SU-DHL-6 (cell line): Measurements from ENCODE around the gene RALGPS1.

Source experiments
- H2AFZ ChIP-seq: fragments of 200-600 bp; sonication (generic); 2 replicates; pipeline ENCODE4 v1.6.1; 2014; ENCODE audit warnings: low read depth, mild to moderate bottlenecking, moderate library complexity, mixed read lengths, antibody characterized with exemption, low read length; ENCODE audit not compliant: severe bottlenecking
- H3F3A ChIP-seq: fragments of 200-600 bp; shearing (Covaris generic); 2 replicates; pipeline ENCODE4 v1.6.0; 2016; ENCODE audit warnings: antibody characterized with exemption, mild to moderate bottlenecking; ENCODE audit not compliant: insufficient read depth
- H3K27ac ChIP-seq: fragments of 200-600 bp; sonication (generic); 2 replicates; pipeline ENCODE4 v1.5.1; 2016; ENCODE audit warnings: low read depth, mild to moderate bottlenecking, low read length, moderate library complexity, mixed read lengths
- H3K27me3 ChIP-seq: fragments of 200-600 bp; sonication (generic), shearing (Covaris generic); 2 replicates; pipeline ENCODE4 v1.6.0; 2014; ENCODE audit warnings: mild to moderate bottlenecking, low read length
- H3K36me3 ChIP-seq: fragments of 200-600 bp; sonication (generic); 2 replicates; pipeline ENCODE4 v1.6.1; 2014; ENCODE audit warnings: mild to moderate bottlenecking, low read length, mixed read lengths
- H3K4me2 ChIP-seq: fragments of 300-600, 200-600 bp; shearing (Covaris generic), sonication (generic); 2 replicates; pipeline ENCODE4 v1.6.0; 2014; ENCODE audit warnings: low read length, low read depth, mild to moderate bottlenecking; ENCODE audit not compliant: poor library complexity, severe bottlenecking
- H3K4me3 ChIP-seq: fragments of 200-600 bp; sonication (generic); 2 replicates; pipeline ENCODE4 v1.5.1; 2014; ENCODE audit warnings: antibody characterized with exemption, low read length, mild to moderate bottlenecking, mixed read lengths; ENCODE audit not compliant: insufficient read depth, poor library complexity, severe bottlenecking
- H3K79me2 ChIP-seq: fragments of 200-600 bp; sonication (generic); 2 replicates; pipeline ENCODE4 v1.6.1; 2014; ENCODE audit warnings: mild to moderate bottlenecking, low read length, moderate library complexity; ENCODE audit not compliant: insufficient read depth
- H3K9ac ChIP-seq: fragments of 200-600 bp; sonication (generic); 2 replicates; pipeline ENCODE4 v1.7.0; 2014; ENCODE audit warnings: mild to moderate bottlenecking, low read length
- H3K9me2 ChIP-seq: fragments of 200-600 bp; sonication (generic); replicated peaks from 2 replicates; pipeline ENCODE4 v1.6.1; 2014; ENCODE audit warnings: low read length; ENCODE audit not compliant: insufficient read depth
- H3K9me3 ChIP-seq: fragments of 200-600 bp; sonication (generic); 2 replicates; pipeline ENCODE4 v1.6.1; 2014; ENCODE audit warnings: low read length, mixed read lengths; ENCODE audit not compliant: insufficient read depth
- H4K20me1 ChIP-seq: fragments of 200-600 bp; sonication (generic); 2 replicates; pipeline ENCODE4 v1.6.1; 2014; ENCODE audit warnings: low read depth, mild to moderate bottlenecking, antibody characterized with exemption, low read length, moderate library complexity, mixed read lengths
- CTCF ChIP-seq: fragments of 200-600 bp; sonication (generic); IDR thresholded peaks from one replicate; pipeline ENCODE4 v1.5.1; 2017; ENCODE audit warnings: antibody characterized with exemption, mild to moderate bottlenecking, low read length, moderate library complexity; ENCODE audit not compliant: insufficient read depth, poor library complexity, severe bottlenecking
- EZH2phosphoT487 ChIP-seq: fragments of 200-600 bp; sonication (generic), shearing (Covaris generic); conservative IDR thresholded peaks from 2 replicates; pipeline ENCODE4 v1.6.1; 2018; ENCODE audit warnings: mild to moderate bottlenecking, antibody characterized with exemption, low read length, moderate library complexity, mixed read lengths

RALGPS1 gene

GRCh38 chr9:127162046-127162863 is 247.7 kb downstream of the RALGPS1 start:
- Histone ChIP-seq H3K27ac (no peak overlapping the region), H3K79me2 (no peaks in the 10 kb centered on the region), H3K36me3 (no peaks in the 10 kb centered on the region), H3K4me3 (no peak overlapping the region), H3K27me3 (no peaks in the 10 kb centered on the region), H3K9ac (no peak overlapping the region), H3K9me3 (no peaks in the 10 kb centered on the region), H3F3A (no peaks in the 10 kb centered on the region), H3K9me2 (no peaks in the 10 kb centered on the region), H2AFZ (no peak overlapping the region), H4K20me1 (no peaks in the 10 kb centered on the region), H3K4me2 (no peak overlapping the region)
- TF ChIP-seq CTCF (no peak), EZH2phosphoT487 (no peak)

GRCh38 chr9:127162864-127163365 is 248.3 kb downstream of the RALGPS1 start:
- H3K9me2 ChIP-seq, result no peaks in the 10 kb centered on the region
- no peak overlapping the region for H3K27ac ChIP-seq
- no peak overlapping the region for H3K9ac ChIP-seq
- H3K36me3 ChIP-seq, result no peaks in the 10 kb centered on the region
- no peak overlapping the region for H2AFZ ChIP-seq
- no peaks in the 10 kb centered on the region for H3K79me2 ChIP-seq
- H3K4me2 ChIP-seq, result no peak overlapping the region
- H4K20me1 ChIP-seq, result no peaks in the 10 kb centered on the region
- no peaks in the 10 kb centered on the region for H3K9me3 ChIP-seq
- TF ChIP-seq CTCF (no peak), EZH2phosphoT487 (no peak)
- H3F3A ChIP-seq, result no peaks in the 10 kb centered on the region
- no peaks in the 10 kb centered on the region for H3K27me3 ChIP-seq
- no peak overlapping the region for H3K4me3 ChIP-seq

- Histone ChIP-seq H3K4me3 (no peak overlapping the region), H3K79me2 (no peaks in the 10 kb centered on the region), H3K27me3 (no peaks in the 10 kb centered on the region), H2AFZ (no peak overlapping the region), H3K36me3 (no peaks in the 10 kb centered on the region), H3K9me2 (no peaks in the 10 kb centered on the region), H3K27ac (no peak overlapping the region), H3K4me2 (no peak overlapping the region), H3F3A (no peaks in the 10 kb centered on the region), H4K20me1 (no peaks in the 10 kb centered on the region), H3K9ac (no peak overlapping the region), H3K9me3 (no peaks in the 10 kb centered on the region)
- TF ChIP-seq EZH2phosphoT487 (no peak), CTCF (no peak)
Observed at GRCh38 chr9:127163409-127163808, 248.8 kb downstream of the RALGPS1 start.
